HG02798 (cell line): ENCODE data around the gene KRT86.
"Not testable (repeated sequence)": the region's sequence is repeated elsewhere in the genome, so short reads cannot be mapped to it uniquely, and the experiment has no call there.

Source experiments
- ATAC-seq: cut with Tn5 transposase; IDR thresholded peaks from one replicate; pipeline ENCODE4 v1.9.1; 2021; ENCODE audit warnings: mild to moderate bottlenecking; ENCODE audit not compliant: unreplicated experiment, poor library complexity

KRT86 gene

GRCh38 chr12:52250048-52250990, 24.1 kb upstream of the KRT86 start:
- no peak for ATAC-seq

DNA sequence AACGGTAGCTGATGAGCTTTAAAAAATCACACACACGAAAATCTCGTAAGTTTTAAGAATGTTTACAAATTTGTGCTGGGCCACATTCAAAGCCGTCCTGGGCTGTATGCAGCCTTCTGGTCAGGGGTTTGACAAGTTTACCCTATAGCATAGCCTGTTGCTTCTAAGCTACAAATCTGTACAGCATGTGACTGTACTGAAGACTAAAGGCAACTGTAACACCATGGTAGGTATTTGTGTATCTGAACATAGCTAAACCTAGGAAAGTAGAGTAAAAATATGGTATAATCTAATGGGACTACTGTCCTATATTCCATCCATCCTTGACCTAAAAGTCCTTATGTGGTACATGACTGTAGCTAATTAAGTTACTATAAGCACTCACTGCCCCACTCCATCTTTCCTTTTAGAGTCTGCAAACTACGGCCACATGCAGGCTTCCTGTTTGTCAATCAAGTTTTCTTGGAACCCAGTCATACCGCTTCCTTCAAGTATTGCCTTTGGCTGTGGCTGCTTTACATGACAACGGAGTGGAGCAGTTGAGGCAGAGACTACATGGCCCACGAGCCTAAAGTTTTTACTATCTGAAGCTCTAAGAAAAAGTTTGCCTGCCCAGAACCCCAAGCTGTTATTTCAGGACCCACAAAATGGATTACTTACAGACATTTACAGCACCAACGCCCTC, 22.9 kb upstream of the KRT86 start:
- ATAC-seq: no peak

DNA sequence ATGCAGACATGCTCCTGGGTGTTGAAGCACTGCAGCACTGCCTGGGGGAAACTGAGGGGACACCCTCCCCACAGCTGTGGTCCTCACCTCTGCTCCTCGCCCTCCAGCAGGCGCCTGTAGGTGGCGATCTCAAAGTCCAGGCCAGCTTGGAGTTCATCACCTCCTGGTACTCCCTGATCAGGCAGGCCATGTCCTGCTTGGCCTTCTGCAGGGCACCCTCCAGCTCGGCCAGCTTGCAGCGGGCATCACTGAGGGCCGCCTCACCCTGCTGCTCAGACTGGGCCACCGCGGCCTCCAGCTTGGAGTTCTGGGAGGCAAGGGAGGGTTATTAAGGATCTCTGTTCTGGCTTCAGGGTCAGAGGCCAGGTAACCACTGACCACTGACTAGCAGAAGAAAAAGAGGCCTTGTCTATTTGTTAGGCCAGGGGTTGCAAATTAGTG, 22.2 kb upstream of the KRT86 start:
- ATAC-seq: not testable (repeated sequence)

DNA sequence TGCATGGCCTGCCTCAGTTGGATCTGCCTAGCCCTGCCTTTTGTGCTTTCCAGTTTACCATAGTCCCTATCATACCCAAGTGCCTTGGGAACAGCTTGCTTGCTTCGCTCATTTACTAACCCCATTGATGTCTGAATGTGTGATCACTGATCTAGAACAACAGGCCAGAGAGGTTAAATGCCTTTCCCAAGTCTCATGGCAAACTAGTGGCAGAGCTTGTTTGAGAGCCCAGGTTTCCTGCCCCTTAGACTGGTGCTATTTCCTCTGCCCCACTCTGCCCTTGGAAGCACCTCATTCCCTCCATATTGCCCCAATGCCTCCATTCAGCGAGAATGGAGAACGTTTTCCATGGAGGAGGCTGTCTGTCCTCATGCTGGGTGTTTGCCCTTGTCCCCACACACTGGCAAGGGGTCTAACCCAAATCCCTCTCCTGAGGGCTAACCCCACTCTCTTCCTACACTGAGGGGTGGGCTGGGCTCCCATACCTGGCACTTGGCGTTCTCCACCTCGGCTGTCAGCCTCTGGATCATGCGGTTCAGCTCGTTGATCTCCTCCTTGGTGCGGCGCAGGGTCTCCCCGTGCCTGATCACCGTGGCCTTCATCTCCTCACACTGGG, 21.6 kb upstream of the KRT86 start:
- ATAC-seq: no peak

DNA sequence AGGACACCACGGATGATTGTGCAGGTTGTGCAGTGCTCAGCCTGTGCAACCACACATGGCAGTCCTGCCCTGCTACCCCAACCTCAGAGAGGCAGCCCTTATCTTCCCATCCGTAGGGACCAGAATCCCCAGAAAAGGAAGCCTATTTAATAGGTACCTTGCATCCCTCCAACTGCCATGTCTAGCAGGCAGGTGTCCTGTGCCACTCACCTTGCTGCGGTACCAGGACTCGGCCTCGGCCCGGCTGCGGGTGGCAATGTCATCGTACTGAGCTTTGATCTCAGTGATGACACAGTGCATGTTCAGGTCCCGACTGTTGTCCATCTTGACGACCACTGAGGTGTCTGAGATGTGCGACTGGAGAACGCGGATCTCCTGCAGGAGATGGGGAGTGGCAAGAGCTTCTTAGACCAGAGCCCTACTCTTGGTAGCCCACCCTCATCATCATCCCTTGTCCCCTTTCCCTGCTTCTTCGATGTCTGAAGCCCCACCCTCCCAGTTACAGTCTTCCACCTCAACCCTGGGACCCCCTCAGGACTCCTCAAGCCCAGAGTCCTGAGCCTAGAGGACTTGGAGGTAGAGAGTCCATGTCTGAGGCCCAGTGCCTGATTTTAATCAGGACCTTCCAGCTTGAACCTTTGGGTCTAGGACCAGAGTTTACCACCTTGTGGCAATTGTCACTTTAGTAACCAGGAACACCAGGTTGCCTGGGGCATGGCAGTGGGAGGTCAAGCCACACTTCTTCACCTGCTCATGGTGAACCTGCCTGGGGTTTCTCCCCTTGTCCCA, 20.9 kb upstream of the KRT86 start:
- ATAC-seq: no peak

- ATAC-seq: no peak
These were observed 20.1 kb upstream of the KRT86 start for GRCh38 chr12:52254180-52254964.

GRCh38 chr12:52254965-52255751, 19.3 kb upstream of the KRT86 start:
- ATAC-seq: no peak

- no peak for ATAC-seq
These were observed 18.4 kb upstream of the KRT86 start for GRCh38 chr12:52255926-52256583.

- no peak for ATAC-seq
These were observed 17.9 kb upstream of the KRT86 start for GRCh38 chr12:52256584-52256935.

- no peak for ATAC-seq
These were observed 17.3 kb upstream of the KRT86 start for GRCh38 chr12:52257074-52257551.

DNA sequence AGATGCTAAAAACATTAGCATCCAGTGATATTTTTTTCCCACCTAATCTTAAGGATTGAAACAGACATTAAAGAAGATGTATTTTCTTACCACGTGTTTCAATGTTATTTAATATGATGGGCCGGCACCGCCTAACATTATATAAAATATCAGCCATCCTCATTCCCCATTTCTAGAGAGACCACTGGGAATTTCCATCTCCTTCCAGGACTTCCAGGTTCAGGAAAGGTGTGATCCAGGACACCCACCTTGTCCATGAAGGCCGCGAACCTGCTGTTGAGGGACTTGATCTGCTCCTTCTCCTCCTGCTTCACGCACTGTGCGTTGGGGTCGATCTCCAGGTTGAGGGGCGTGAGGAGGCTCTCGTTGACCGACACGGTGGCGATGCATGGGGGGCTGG, 16.5 kb upstream of the KRT86 start:
- ATAC-seq: not testable (repeated sequence)

DNA sequence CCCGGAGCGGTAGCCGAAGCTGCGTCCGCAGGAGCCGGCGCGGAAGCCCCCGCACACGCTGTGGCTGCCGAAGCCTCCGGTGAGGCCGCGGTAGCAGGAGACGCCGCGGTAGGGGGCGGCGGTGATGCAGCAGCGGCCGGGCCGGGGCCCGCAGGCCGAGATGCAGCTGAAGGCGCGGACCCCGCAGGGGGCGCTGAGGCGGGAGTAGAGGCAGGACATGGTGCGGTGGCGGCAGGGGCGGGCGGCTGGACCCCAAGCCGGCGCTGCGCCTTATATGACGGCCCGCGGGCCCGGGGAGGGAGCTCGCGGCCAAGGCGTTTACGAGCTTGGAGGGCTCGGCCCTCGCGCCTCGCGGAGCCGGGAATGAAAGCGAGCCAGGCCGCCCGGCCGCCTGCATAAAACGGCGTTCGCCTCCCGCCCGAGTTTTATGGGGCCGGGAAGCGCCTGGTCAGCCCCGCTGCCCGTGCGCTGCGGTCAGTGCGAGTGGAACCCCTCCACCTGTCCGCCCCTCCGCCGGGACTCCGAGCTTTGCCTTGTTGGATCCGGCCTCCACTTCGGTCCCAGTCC, 16.0 kb upstream of the KRT86 start:
- ATAC-seq: no peak

GRCh38 chr12:52259657-52260243, 14.7 kb upstream of the KRT86 start:
- no peak for ATAC-seq

DNA sequence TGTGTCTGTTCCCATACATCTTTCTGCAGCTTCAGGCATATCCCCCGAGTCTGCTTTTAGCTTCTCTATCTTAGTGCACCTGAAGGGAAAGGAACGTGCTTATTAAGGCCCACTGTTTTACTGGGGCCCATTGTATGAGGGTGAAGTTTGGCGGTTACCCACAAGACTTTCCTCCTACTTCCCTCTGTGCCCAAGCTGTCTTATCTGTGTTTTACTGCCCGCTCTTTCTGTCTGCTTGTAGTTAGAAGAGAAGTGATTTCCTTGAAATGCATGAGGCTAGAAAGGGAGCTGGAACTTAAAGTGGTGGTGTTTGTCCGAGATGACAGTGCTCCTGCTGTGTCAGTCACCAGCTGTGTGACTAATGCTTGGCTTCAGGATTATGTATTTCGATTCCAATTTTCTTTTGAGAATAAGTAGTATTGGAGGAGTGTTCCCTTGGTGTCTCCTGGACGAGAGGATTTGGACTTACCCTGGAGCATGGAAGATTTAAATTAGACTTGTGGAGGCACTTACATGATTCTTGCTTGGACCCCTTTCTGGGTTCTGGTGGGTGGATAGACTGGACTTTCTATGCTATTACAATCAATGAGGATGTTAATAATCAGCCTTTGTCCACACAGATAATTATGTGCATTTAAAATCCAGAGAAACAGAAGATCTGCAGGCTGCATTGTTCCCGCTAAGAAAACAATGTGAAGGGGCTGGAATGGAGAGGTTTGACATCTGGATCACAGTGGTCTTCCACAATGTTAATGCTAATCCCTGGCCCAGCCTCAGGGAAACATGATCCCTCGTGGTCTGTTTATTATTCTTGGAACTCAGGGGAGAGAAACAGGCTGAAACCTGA, 13.9 kb upstream of the KRT86 start:
- no peak for ATAC-seq

GRCh38 chr12:52261208-52261484, 13.3 kb upstream of the KRT86 start:
- ATAC-seq: no peak

DNA sequence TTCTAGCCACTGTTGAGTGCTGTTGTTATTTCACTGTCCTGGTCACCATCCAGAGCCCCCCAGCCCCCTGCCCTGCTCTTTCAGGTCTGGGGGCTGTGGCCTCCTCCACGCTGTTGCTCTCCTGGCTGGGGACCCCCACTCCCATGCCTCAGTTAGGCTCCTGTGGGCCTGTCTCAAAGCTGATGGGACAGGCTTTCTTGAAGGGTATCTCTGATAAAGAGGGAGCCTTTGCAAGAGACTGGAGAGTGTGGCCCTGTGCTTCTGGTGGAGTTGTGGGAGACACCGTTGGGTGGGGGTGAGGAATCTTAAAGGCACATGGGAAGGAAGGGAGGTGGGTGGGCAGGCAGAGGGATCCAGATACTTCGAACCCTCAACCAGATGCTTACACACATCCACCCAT, 12.2 kb upstream of the KRT86 start:
- ATAC-seq: no peak
